IMR-90 (cell line): ENCODE data around the gene ADSS1. TPM values are rescaled to one million over a fixed set of nuclear protein-coding genes. Genes with fewer than 3 reads are reported as not detected.

Experiments used
- ATAC-seq: fragments of 200-7000 bp; cut with Tn5 transposase; 2 replicates; pipeline ENCODE4 v1.9.1; 2020; ENCODE audit warnings: low read depth, mild to moderate bottlenecking, moderate library complexity
- BruUV-seq: library from RNA; stranded (reverse); fragments of 400-500 nt; replicated peaks from 2 replicates; lab custom pipeline; 2021; lab: Mats Ljungman, UMichigan
- CTCF ChIA-PET: fragments of 300-600 bp; formaldehyde crosslinking; extraction: SDS; loops from one replicate; lab custom pipeline; 2021; ENCODE audit warnings: antibody characterized with exemption; lab: Yijun Ruan, JAX
- POLR2A ChIA-PET: fragments of 300-600 bp; sonication (Branson Sonifier 250); formaldehyde crosslinking; loops from one replicate; lab custom pipeline; 2022; ENCODE audit warnings: antibody characterized with exemption; ENCODE audit not compliant: unreplicated experiment; lab: Charles Lee
- DNase-seq: peaks from one replicate; pipeline ENCODE4 v3.0.0; 2013
- H2AFZ ChIP-seq: replicated peaks from 2 replicates; pipeline ENCODE3; 2013; ENCODE audit warnings: low read length, mild to moderate bottlenecking; ENCODE audit not compliant: poor library complexity
- H2AK5ac ChIP-seq: 2 replicates; pipeline ENCODE4 v1.6.1; 2013; ENCODE audit warnings: low read depth, low read length, inconsistent platforms
- H2AK9ac ChIP-seq: replicated peaks from 2 replicates; pipeline ENCODE3; 2013; ENCODE audit warnings: mild to moderate bottlenecking, low read depth, low read length, moderate library complexity; ENCODE audit not compliant: poor library complexity
- H2BK120ac ChIP-seq: 2 replicates; pipeline ENCODE4 v1.6.1; 2013; ENCODE audit warnings: low read depth, low read length, inconsistent platforms
- H2BK15ac ChIP-seq: 3 replicates; pipeline ENCODE4 v1.6.1; 2013; ENCODE audit warnings: low read depth, low read length, inconsistent platforms
- H2BK20ac ChIP-seq: 2 replicates; pipeline ENCODE4 v1.6.1; 2013; ENCODE audit warnings: low read depth, mild to moderate bottlenecking, inconsistent platforms, low read length, moderate library complexity
- H2BK5ac ChIP-seq: 2 replicates; pipeline ENCODE4 v1.6.1; 2013; ENCODE audit warnings: mild to moderate bottlenecking, low read depth, low read length, inconsistent platforms; ENCODE audit not compliant: poor library complexity, severe bottlenecking
- H3K14ac ChIP-seq: replicated peaks from 2 replicates; pipeline ENCODE4 v1.6.1; 2013; ENCODE audit warnings: low read depth, low read length, inconsistent platforms
- H3K18ac ChIP-seq: 2 replicates; pipeline ENCODE4 v1.6.1; 2013; ENCODE audit warnings: low read depth, low read length, control low read depth
- H3K23ac ChIP-seq: 2 replicates; pipeline ENCODE4 v1.6.1; 2013; ENCODE audit warnings: low read depth, low read length, inconsistent platforms
- H3K27ac ChIP-seq: 2 replicates; pipeline ENCODE4 v1.5.1; 2013; ENCODE audit warnings: mild to moderate bottlenecking, control low read depth, low read length; ENCODE audit not compliant: insufficient read depth
- H3K27me3 ChIP-seq: 2 replicates; pipeline ENCODE4 v1.6.1; 2013; ENCODE audit warnings: low read length; ENCODE audit not compliant: control insufficient read depth, insufficient read depth
- H3K36me3 ChIP-seq: 2 replicates; pipeline ENCODE4 v1.6.1; 2013; ENCODE audit warnings: low read length, mixed read lengths; ENCODE audit not compliant: control insufficient read depth, insufficient read depth
- H3K4ac ChIP-seq: 2 replicates; pipeline ENCODE4 v1.6.1; 2013; ENCODE audit warnings: low read depth, low read length, inconsistent platforms
- H3K4me1 ChIP-seq: 2 replicates; pipeline ENCODE4 v1.6.1; 2013; ENCODE audit warnings: low read length, mixed read lengths; ENCODE audit not compliant: control insufficient read depth, insufficient read depth
- H3K4me2 ChIP-seq: 2 replicates; pipeline ENCODE4 v1.6.1; 2013; ENCODE audit warnings: low read depth, mild to moderate bottlenecking, control low read depth, low read length, moderate library complexity
- H3K4me3 ChIP-seq: 2 replicates; pipeline ENCODE4 v1.5.1; 2013; ENCODE audit warnings: low read depth, mild to moderate bottlenecking, control low read depth, low read length, moderate library complexity; ENCODE audit not compliant: insufficient read depth
- H3K56ac ChIP-seq: 2 replicates; pipeline ENCODE4 v1.6.1; 2013; ENCODE audit warnings: low read length, inconsistent platforms; ENCODE audit not compliant: insufficient read depth; ENCODE audit errors: extremely low read depth
- H3K79me1 ChIP-seq, 2 experiments: 2 replicates each; pipeline ENCODE4 v1.6.1; 2013; ENCODE audit warnings: low read length in 2 of 2, inconsistent platforms in 1 of 2, low read depth in 1 of 2
- H3K9ac ChIP-seq: 2 replicates; pipeline ENCODE4 v1.6.1; 2013; ENCODE audit warnings: low read depth, low read length, control low read depth
- H3K9me1 ChIP-seq: 2 replicates; pipeline ENCODE4 v1.6.1; 2013; ENCODE audit warnings: low read length, inconsistent platforms; ENCODE audit not compliant: insufficient read depth
- H3K9me3 ChIP-seq: 2 replicates; pipeline ENCODE4 v1.6.1; 2013; ENCODE audit warnings: low read length; ENCODE audit not compliant: control insufficient read depth, insufficient read depth
- H4K20me1 ChIP-seq: 2 replicates; pipeline ENCODE4 v1.6.1; 2013; ENCODE audit warnings: low read length, inconsistent platforms; ENCODE audit not compliant: insufficient read depth
- H4K5ac ChIP-seq: 2 replicates; pipeline ENCODE4 v1.6.1; 2013; ENCODE audit warnings: mild to moderate bottlenecking, low read depth, low read length, control low read depth
- H4K8ac ChIP-seq, 2 experiments: 2 replicates each; pipeline ENCODE4 v1.6.1; 2013; ENCODE audit warnings: low read depth in 2 of 2, low read length in 2 of 2, control low read depth in 1 of 2, inconsistent platforms in 1 of 2
- H4K91ac ChIP-seq: 2 replicates; pipeline ENCODE4 v1.6.1; 2013; ENCODE audit warnings: low read depth, low read length, inconsistent platforms; ENCODE audit not compliant: insufficient read depth
- CEBPB ChIP-seq: IDR thresholded peaks from 2 replicates; pipeline ENCODE4 v1.6.1; 2012; ENCODE audit warnings: low read depth, low read length, improper control_type of control experiment
- POLR2A ChIP-seq: IDR thresholded peaks from 2 replicates; pipeline ENCODE4 v1.6.1; 2012; ENCODE audit warnings: mild to moderate bottlenecking, low read depth, low read length
- RAD21 ChIP-seq: IDR thresholded peaks from 2 replicates; pipeline ENCODE4 v1.6.1; 2012; ENCODE audit warnings: low read length, improper control_type of control experiment
- RCOR1 ChIP-seq: IDR thresholded peaks from 2 replicates; pipeline ENCODE4 v1.6.1; 2012; ENCODE audit warnings: mild to moderate bottlenecking, low read length, improper control_type of control experiment; ENCODE audit not compliant: insufficient replicate concordance
- RFX5 ChIP-seq: IDR thresholded peaks from 2 replicates; pipeline ENCODE4 v1.8.0; 2012; ENCODE audit warnings: low read depth, mild to moderate bottlenecking, low read length, moderate library complexity
- SMC3 ChIP-seq: fragments of 150-350 bp; IDR thresholded peaks from 2 replicates; pipeline ENCODE4 v1.6.1; 2016; ENCODE audit warnings: low read depth, mild to moderate bottlenecking, antibody characterized with exemption, low read length, moderate library complexity
- WGBS, 2 experiments: methylation state at CpG; one replicate each; pipeline versions ENCODE4 v1.1.5 to v1.1.7; 2013; ENCODE audit warnings: missing lambda C conversion rate in 2 of 2; ENCODE audit not compliant: insufficient read length in 1 of 2; ENCODE audit errors: extremely low coverage in 2 of 2; 5-methylcytosine and 5-hydroxymethylcytosine counted together
- dilution Hi-C: fragments of 300-500 bp; cut with HindIII; formaldehyde crosslinking; loops from one replicate; pipeline ENCODE4 v1.14.3; 2018; ENCODE audit warnings: low sequenced_read_pairs; ENCODE audit not compliant: unreplicated experiment
- in situ Hi-C: fragments of 300-500 bp; cut with MboI; formaldehyde crosslinking; loops from 3 replicates; pipeline ENCODE4 v1.14.3; 2019; ENCODE audit warnings: low sequenced_read_pairs, inconsistent platforms, mixed read lengths
- intact Hi-C: fragments of 100-400 bp; cut with micrococcal nuclease; formaldehyde crosslinking; loops from 2 replicates; pipeline ENCODE4 v1.10.0; 2022
- polyA plus RNA-seq, 3 experiments: library from polyadenylated mRNA; depleted of rRNA; stranded (reverse); fragments of >200 nt; gene quantifications; 2 replicates each; pipeline ENCODE4 v1.2.3, GENCODE V29; 2012; ENCODE audit warnings: low replicate concordance in 1 of 3
- total RNA-seq: library from RNA; depleted of rRNA; stranded (reverse); fragments of >200 nt; gene quantifications from 2 replicates; pipeline ENCODE4 v1.2.3, GENCODE V29; 2012

ADSS1 gene
- total and polyA plus RNA-seq, 2 of the 4 experiments (the other 2 are of a cell fraction) = 1.8 to 5.2 TPM

- POLR2A ChIA-PET = no interaction called here
- intact Hi-C loops = no loop called here
- Histone ChIP-seq H3K27me3 (no peaks in the 10 kb centered on the region), H4K20me1 (0 out of 2 replicates have a peak, but pooled peaks cover 6% of the 10 kb centered on the region), H3K36me3 (peaks cover 70% of the 10 kb centered on the region), H4K5ac (no peak overlapping the region), H3K9ac (no peak overlapping the region), H4K8ac (no peak overlapping the region), H3K14ac (no peak overlapping the region), H3K27ac (no peak overlapping the region), H3K79me1 (peaks cover 0 to 2% of the 10 kb centered on the region in 2 experiments; a peak in 1 of 4 replicates), H2BK120ac (no peak overlapping the region), H3K9me1 (no peaks in the 10 kb centered on the region), H3K18ac (no peak overlapping the region), H3K56ac (no peak overlapping the region), H2BK5ac (no peak overlapping the region), H2BK20ac (no peak overlapping the region), H3K4ac (no peak overlapping the region), H3K9me3 (no peaks in the 10 kb centered on the region), H2AK9ac (peak overlapping the region; percentile 71), H2AK5ac (no peak overlapping the region), H3K4me2 (no peak overlapping the region), H3K4me3 (no peak overlapping the region), H2AFZ (peak overlapping the region; percentile 43), H4K91ac (no peak overlapping the region), H2BK15ac (no peak overlapping the region), H3K4me1 (no peaks in the 10 kb centered on the region), H3K23ac (no peak overlapping the region)
- dilution Hi-C loops = no loop called here
- ATAC-seq (no peak), DNase-seq (no peak)
- CTCF ChIA-PET = interaction anchor here (0.6 kb wide), 1 partner anchor 111 kb away, joined by 3 read pairs; no protein-coding TSS in a partner anchor
- in situ Hi-C loops = no loop called here
- no TSS peak for BruUV-seq
- 92% methylated on average over 5 of the region's 12 CpGs; no CpG with 5 or more reads in 1 of the 2 experiments for WGBS, 2 experiments
- no peak for TF ChIP-seq RAD21
- no peak for TF ChIP-seq RFX5
- no peak for TF ChIP-seq RCOR1
- no peak for TF ChIP-seq POLR2A
- TF ChIP-seq CEBPB = no peak
- TF ChIP-seq SMC3 = no peak
Measured at GRCh38 chr14:104715871-104716270, 8.2 kb upstream of the ADSS1 start.
